MM.1S (cell line): ENCODE measurements around the gene ARHGAP12.

Source experiments
- DNase-seq: peaks from one replicate; pipeline ENCODE4 v3.0.0-alpha.2; 2015
- H2AFZ ChIP-seq: fragments of 300-600 bp; sonication (generic); 2 replicates; pipeline ENCODE4 v1.6.0; 2016; ENCODE audit warnings: antibody characterized with exemption, low read length
- H3F3A ChIP-seq: fragments of 300-600 bp; sonication (generic); 2 replicates; pipeline ENCODE4 v1.6.1; 2016; ENCODE audit warnings: mild to moderate bottlenecking, antibody characterized with exemption, low read length, moderate library complexity, mixed read lengths; ENCODE audit not compliant: insufficient read depth
- H3K27ac ChIP-seq: fragments of 300-600 bp; sonication (generic); 2 replicates; pipeline ENCODE4 v1.5.1; 2016; ENCODE audit warnings: mild to moderate bottlenecking, low read length
- H3K27me3 ChIP-seq: fragments of 300-600 bp; sonication (generic); replicated peaks from 2 replicates; pipeline ENCODE4 v1.6.0; 2016; ENCODE audit warnings: low read length; ENCODE audit not compliant: insufficient read depth
- H3K36me3 ChIP-seq: fragments of 300-600 bp; sonication (generic); replicated peaks from 2 replicates; pipeline ENCODE4 v1.6.1; 2016; ENCODE audit warnings: mild to moderate bottlenecking, low read length, mixed read lengths; ENCODE audit not compliant: insufficient read depth
- H3K4me1 ChIP-seq: fragments of 300-600 bp; sonication (generic); 2 replicates; pipeline ENCODE4 v1.6.1; 2016; ENCODE audit warnings: low read length, mixed read lengths
- H3K4me2 ChIP-seq: fragments of 300-600 bp; sonication (generic); 2 replicates; pipeline ENCODE4 v1.6.0; 2016; ENCODE audit warnings: low read depth, low read length
- H3K4me3 ChIP-seq: fragments of 300-600 bp; sonication (generic); 2 replicates; pipeline ENCODE4 v1.5.1; 2016; ENCODE audit warnings: low read length, mixed read lengths
- H3K79me2 ChIP-seq: fragments of 300-600 bp; sonication (generic); 2 replicates; pipeline ENCODE4 v1.6.1; 2016; ENCODE audit warnings: mixed run types, low read length, mixed read lengths
- H3K9ac ChIP-seq: fragments of 300-600 bp; sonication (generic); 2 replicates; pipeline ENCODE4 v1.6.1; 2016; ENCODE audit warnings: low read length, mixed read lengths
- H3K9me2 ChIP-seq: fragments of 300-600 bp; sonication (generic); replicated peaks from 2 replicates; pipeline ENCODE4 v1.6.1; 2016; ENCODE audit warnings: mild to moderate bottlenecking, low read length, mixed read lengths; ENCODE audit not compliant: insufficient read depth
- H3K9me3 ChIP-seq: fragments of 300-600 bp; sonication (generic); replicated peaks from 2 replicates; pipeline ENCODE4 v1.6.1; 2016; ENCODE audit warnings: mild to moderate bottlenecking, low read length, mixed read lengths; ENCODE audit not compliant: insufficient read depth
- H4K20me1 ChIP-seq: fragments of 300-600 bp; sonication (generic); 2 replicates; pipeline ENCODE4 v1.6.1; 2016; ENCODE audit warnings: mild to moderate bottlenecking, low read length, moderate library complexity, mixed read lengths; ENCODE audit not compliant: insufficient read depth
- EZH2 ChIP-seq: fragments of 300-600 bp; sonication (generic); optimal IDR thresholded peaks from 2 replicates; pipeline ENCODE3; 2017; ENCODE audit warnings: low read depth, mild to moderate bottlenecking, antibody characterized with exemption, low read length, mixed read lengths
- EZH2phosphoT487 ChIP-seq: fragments of 300-600 bp; sonication (generic); IDR thresholded peaks from 2 replicates; pipeline ENCODE4 v1.6.1; 2018; ENCODE audit warnings: antibody characterized with exemption, low read length
- TF ChIP-seq, protein P1 (sequence below): fragments of 300-600 bp; sonication (generic); IDR thresholded peaks from 2 replicates; pipeline ENCODE4 v1.5.1; 2016; ENCODE audit warnings: antibody characterized with exemption, low read length, mixed read lengths

The ARHGAP12 gene

DNA sequence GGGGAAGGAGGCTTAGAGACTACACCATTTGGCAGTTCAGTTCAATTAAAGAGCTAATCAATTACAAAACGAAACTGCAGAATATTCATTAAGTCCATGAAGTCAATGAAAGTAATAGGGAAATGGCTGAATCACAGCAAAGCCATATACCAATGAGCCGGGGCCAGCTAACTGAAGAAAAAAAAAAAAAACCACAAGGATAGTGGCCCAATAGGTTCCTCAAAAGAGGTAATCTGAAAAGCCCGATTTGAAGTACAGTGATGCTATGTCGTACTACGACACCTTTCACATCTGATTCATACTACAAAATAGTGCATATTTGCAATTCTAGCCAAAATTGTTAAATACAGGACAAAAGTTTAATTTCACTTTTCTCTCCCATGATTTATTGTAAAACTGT lies 2.5 kb downstream of the ARHGAP12 start:
- Histone ChIP-seq H3K79me2 (peaks cover 50% of the 10 kb centered on the region), H3K4me3 (no peak overlapping the region)

DNA sequence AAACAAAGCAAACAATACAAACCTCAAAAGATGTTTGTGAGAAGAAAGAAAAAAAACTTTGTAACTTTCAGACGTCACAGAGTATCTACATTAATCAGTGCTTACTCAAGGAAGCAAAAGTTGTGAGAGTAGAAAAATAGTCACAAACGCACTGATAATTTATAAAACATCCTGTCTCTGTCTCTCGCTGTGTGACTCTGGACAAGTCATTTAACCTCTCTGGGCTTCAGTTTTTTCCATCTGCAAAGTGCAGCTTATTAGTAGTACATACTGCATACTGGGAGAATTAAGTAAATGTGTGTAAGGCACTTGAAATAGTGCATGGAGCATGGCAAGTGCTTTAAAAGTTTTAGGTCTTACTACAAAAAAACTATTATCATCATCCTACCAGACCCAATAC lies 3.8 kb downstream of the ARHGAP12 start:
- Histone ChIP-seq H3K9me2 (no peaks in the 10 kb centered on the region), H3K9me3 (no peaks in the 10 kb centered on the region), H2AFZ (no peak overlapping the region), H3K4me3 (no peak overlapping the region), H3K79me2 (peaks cover 50% of the 10 kb centered on the region), H3K4me2 (no peak overlapping the region), H3K36me3 (no peaks in the 10 kb centered on the region), H3K4me1 (peaks cover 12% of the 10 kb centered on the region; the same call in 1 of the 2 replicates), H4K20me1 (no peaks in the 10 kb centered on the region), H3K9ac (no peak overlapping the region), H3K27ac (no peak overlapping the region), H3K27me3 (no peaks in the 10 kb centered on the region), H3F3A (peaks cover 16% of the 10 kb centered on the region; the same call in 1 of the 2 replicates)
- DNase-seq = no peak
- TF ChIP-seq EZH2 = no peak

More for the DNA sequence above, 2.5 kb downstream of the ARHGAP12 start:
- TF ChIP-seq EZH2 (no peak), EZH2phosphoT487 (no peak)
- TF ChIP-seq, protein P1, sequence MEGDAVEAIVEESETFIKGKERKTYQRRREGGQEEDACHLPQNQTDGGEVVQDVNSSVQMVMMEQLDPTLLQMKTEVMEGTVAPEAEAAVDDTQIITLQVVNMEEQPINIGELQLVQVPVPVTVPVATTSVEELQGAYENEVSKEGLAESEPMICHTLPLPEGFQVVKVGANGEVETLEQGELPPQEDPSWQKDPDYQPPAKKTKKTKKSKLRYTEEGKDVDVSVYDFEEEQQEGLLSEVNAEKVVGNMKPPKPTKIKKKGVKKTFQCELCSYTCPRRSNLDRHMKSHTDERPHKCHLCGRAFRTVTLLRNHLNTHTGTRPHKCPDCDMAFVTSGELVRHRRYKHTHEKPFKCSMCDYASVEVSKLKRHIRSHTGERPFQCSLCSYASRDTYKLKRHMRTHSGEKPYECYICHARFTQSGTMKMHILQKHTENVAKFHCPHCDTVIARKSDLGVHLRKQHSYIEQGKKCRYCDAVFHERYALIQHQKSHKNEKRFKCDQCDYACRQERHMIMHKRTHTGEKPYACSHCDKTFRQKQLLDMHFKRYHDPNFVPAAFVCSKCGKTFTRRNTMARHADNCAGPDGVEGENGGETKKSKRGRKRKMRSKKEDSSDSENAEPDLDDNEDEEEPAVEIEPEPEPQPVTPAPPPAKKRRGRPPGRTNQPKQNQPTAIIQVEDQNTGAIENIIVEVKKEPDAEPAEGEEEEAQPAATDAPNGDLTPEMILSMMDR = no peak
- H3K4me2 ChIP-seq = no peak overlapping the region
- no peaks in the 10 kb centered on the region for H3K36me3 ChIP-seq
- no peak overlapping the region for H3K9ac ChIP-seq
- H3K9me3 ChIP-seq = no peaks in the 10 kb centered on the region
- H2AFZ ChIP-seq = no peak overlapping the region
- peaks cover 24% of the 10 kb centered on the region for H3F3A ChIP-seq
- H3K4me1 ChIP-seq = peaks cover 10% of the 10 kb centered on the region; the same call in 1 of the 2 replicates
- no peaks in the 10 kb centered on the region for H4K20me1 ChIP-seq
- no peaks in the 10 kb centered on the region for H3K9me2 ChIP-seq
- H3K27ac ChIP-seq = no peak overlapping the region
- DNase-seq = no peak
- H3K27me3 ChIP-seq = no peaks in the 10 kb centered on the region

DNA sequence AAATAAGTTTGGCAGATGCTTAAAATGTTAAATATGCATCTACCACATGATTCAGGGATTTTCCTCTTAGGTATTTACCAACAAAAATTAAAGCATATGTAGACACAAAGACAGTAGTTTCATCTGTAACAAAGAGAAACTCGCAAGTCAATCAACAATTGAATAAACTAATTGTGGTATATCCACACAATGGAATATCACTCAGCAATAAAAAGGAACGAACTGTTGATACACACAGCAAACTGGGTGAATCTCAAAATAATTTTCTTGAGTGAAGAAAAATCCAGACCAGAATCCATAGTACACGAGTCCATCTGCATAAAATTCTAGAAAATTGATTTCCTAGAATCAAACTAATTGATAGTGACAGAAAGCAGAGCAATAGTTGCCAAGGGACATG lies 5.2 kb downstream of the ARHGAP12 start:
- H3K9ac ChIP-seq = no peak overlapping the region
- H3K79me2 ChIP-seq = peaks cover 57% of the 10 kb centered on the region
- H3K4me1 ChIP-seq = peaks cover 21% of the 10 kb centered on the region; the same call in 1 of the 2 replicates
- H3K4me3 ChIP-seq = no peak overlapping the region
- H3K9me2 ChIP-seq = no peaks in the 10 kb centered on the region
- no peak overlapping the region for H3K27ac ChIP-seq
- TF ChIP-seq, protein P1 = no peak
- no peak for TF ChIP-seq EZH2phosphoT487
- TF ChIP-seq EZH2 = no peak
- H3K9me3 ChIP-seq = no peaks in the 10 kb centered on the region
- H2AFZ ChIP-seq = no peak overlapping the region
- peaks cover 6% of the 10 kb centered on the region; the same call in 1 of the 2 replicates for H3F3A ChIP-seq
- no peak for DNase-seq
- no peaks in the 10 kb centered on the region for H3K36me3 ChIP-seq
- no peaks in the 10 kb centered on the region for H4K20me1 ChIP-seq
- no peak overlapping the region for H3K4me2 ChIP-seq
- H3K27me3 ChIP-seq = no peaks in the 10 kb centered on the region

DNA sequence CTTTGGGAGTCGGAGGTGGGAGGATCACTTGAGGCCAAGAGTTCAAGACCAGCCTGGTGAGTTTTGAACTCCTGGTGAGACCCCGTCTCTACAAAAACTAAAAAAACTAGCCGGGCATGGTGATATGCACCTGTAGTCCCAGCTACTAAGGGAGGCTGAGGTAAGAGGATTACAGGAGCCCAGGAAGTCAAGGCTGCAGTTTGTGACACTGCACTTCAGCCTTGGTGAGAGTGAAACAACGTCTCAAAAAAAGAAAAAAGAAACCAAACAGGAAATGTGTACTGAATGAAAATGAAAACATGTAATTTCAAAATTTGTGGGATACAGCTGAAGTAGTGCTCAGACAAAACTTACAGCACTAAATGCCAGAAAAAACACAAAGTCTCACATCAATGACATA lies 7.6 kb downstream of the ARHGAP12 start:
- no peaks in the 10 kb centered on the region for H4K20me1 ChIP-seq
- H3K4me3 ChIP-seq = no peak overlapping the region
- no peaks in the 10 kb centered on the region for H3K27me3 ChIP-seq
- H3K4me2 ChIP-seq = peak overlapping the region; percentile 19; the same call in 1 of the 2 replicates
- H3K4me1 ChIP-seq = 0 out of 2 replicates have a peak, but pooled peaks cover 16% of the 10 kb centered on the region
- H2AFZ ChIP-seq = no peak overlapping the region
- peaks cover 58% of the 10 kb centered on the region for H3K79me2 ChIP-seq
- H3K36me3 ChIP-seq = no peaks in the 10 kb centered on the region
- H3K9me3 ChIP-seq = no peaks in the 10 kb centered on the region
- H3K27ac ChIP-seq = no peak overlapping the region
- H3K9me2 ChIP-seq = no peaks in the 10 kb centered on the region
- H3F3A ChIP-seq = peaks cover 3% of the 10 kb centered on the region; the same call in 1 of the 2 replicates
- TF ChIP-seq, protein P1 = no peak
- TF ChIP-seq EZH2 (no peak), EZH2phosphoT487 (no peak)
- peak; percentile 44 for DNase-seq
- no peak overlapping the region for H3K9ac ChIP-seq
